ENCODE data around the gene BCL2L2.

Gene BCL2L2

GRCh38 chr14:23320584-23321571 lies 14.2 kb downstream of the BCL2L2 start, which contains the start of gene PABPN1:
Gene PABPN1, plus strand, starts transcription at chr14:23321457. Its CDS starts 13 bp downstream, at chr14:23321470.
- peak; percentile 100 for DNase-seq (ENCODE audit: low read depth, low spot score)

DNA sequence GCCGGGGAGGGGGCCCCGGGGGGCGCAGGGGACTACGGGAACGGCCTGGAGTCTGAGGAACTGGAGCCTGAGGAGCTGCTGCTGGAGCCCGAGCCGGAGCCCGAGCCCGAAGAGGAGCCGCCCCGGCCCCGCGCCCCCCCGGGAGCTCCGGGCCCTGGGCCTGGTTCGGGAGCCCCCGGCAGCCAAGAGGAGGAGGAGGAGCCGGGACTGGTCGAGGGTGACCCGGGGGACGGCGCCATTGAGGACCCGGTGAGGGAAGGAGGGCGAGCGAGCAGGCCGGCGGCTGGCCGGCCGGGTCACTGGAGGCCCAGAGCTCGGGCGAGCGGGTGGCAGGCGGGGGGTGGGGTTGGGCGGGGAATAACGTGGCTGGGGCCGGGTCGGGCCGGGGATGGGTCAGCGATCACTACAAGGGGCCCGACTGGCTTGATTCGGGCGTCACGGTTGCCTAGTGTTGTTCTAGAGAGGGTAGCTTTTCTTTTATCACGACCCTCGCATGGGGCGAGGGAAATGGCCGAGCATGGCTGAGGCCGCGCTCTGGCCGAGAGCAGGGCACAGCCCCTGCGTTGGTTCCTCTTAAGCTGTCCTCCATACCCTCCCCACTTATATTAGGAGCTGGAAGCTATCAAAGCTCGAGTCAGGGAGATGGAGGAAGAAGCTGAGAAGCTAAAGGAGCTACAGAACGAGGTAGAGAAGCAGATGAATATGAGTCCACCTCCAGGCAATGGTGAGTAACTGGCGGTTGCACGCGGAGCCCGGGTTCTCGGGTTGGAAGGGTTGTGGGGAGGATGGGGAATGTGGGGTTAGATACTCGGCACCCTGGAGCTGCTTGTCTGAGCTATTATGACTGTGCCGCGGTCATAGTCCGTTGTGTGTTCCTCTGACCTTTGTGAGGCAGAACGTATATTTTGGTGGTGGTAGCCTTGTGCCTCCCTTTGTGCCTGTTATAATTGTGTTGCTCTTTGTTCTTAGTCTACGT lies 15.2 kb downstream of the BCL2L2 start:
- no peak for TF ChIP-seq CTCF (IDR thresholded peaks at IDR 0.05; ENCODE audit: low read depth, low read length)
- H3K4me3 ChIP-seq (ENCODE audit: low read depth, low read length), result peak overlapping the region; percentile 84
- in situ Hi-C loops (cut with HindIII; ENCODE audit: low sequenced_read_pairs), result no loop called here
- peak; percentile 50 for DNase-seq (ENCODE audit: low read depth, low spot score)

More at GRCh38 chr14:23320584-23321571, 14.2 kb downstream of the BCL2L2 start, which contains the start of gene PABPN1:
- TF ChIP-seq CTCF (IDR thresholded peaks at IDR 0.05; ENCODE audit: low read depth, low read length), result no peak
- in situ Hi-C loops (cut with HindIII; ENCODE audit: low sequenced_read_pairs), result no loop called here
- peak within 1 kb of the TSS; percentile 84 for H3K4me3 ChIP-seq (ENCODE audit: low read depth, low read length)

- H3K4me3 ChIP-seq (ENCODE audit: low read depth, low read length), result peak overlapping the region; percentile 84
- DNase-seq (ENCODE audit: low read depth, low spot score), result no peak
- TF ChIP-seq CTCF (IDR thresholded peaks at IDR 0.05; ENCODE audit: low read depth, low read length), result no peak
- in situ Hi-C loops (cut with HindIII; ENCODE audit: low sequenced_read_pairs), result no loop called here
These were observed 16.2 kb downstream of the BCL2L2 start for GRCh38 chr14:23322568-23323517.

DNA sequence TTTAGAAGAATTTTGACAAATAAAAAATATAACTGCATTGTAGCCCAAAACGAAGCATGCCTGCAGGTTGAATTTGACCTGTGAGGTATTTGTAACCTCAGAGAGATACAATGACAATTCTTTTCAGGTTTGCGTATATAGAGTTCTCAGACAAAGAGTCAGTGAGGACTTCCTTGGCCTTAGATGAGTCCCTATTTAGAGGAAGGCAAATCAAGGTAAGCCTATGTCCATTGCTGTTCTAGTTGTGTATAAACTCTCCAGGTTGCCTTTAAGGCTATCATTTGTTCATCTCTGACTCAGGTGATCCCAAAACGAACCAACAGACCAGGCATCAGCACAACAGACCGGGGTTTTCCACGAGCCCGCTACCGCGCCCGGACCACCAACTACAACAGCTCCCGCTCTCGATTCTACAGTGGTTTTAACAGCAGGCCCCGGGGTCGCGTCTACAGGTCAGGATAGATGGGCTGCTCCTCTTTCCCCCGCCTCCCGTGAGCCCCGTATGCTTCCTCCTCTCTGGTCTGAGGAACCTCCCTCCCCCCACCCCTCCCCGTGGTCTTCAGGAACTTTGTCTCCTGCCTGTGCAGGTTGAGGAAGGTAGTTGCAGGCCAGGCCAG lies 17.3 kb downstream of the BCL2L2 start:
- DNase-seq (ENCODE audit: low read depth, low spot score), result no peak
- H3K4me3 ChIP-seq (ENCODE audit: low read depth, low read length), result no peak overlapping the region
- TF ChIP-seq CTCF (IDR thresholded peaks at IDR 0.05; ENCODE audit: low read depth, low read length), result no peak
- in situ Hi-C loops (cut with HindIII; ENCODE audit: low sequenced_read_pairs), result no loop called here

- in situ Hi-C loops (cut with HindIII; ENCODE audit: low sequenced_read_pairs), result no loop called here
- no peak for DNase-seq (ENCODE audit: low read depth, low spot score)
- H3K4me3 ChIP-seq (ENCODE audit: low read depth, low read length), result no peak overlapping the region
- TF ChIP-seq CTCF (IDR thresholded peaks at IDR 0.05; ENCODE audit: low read depth, low read length), result no peak
These were observed 17.8 kb downstream of the BCL2L2 start for GRCh38 chr14:23324455-23324846.
